Measurements from ENCODE around the gene ARID1A.

ARID1A gene

GRCh38 chr1:26784023-26784871 is 88.4 kb downstream of the ARID1A start:
- H3K9me3 ChIP-seq (ENCODE audit: control insufficient read depth, insufficient read depth, low read length), result no peaks in the 10 kb centered on the region
- H3K4me1 ChIP-seq (ENCODE audit: control insufficient read depth, insufficient read depth, low read length), result peaks cover 34% of the 10 kb centered on the region
- H3K36me3 ChIP-seq (ENCODE audit: control insufficient read depth, insufficient read depth, low read length), result peaks cover 42% of the 10 kb centered on the region
- no peak overlapping the region for H3K4me3 ChIP-seq (ENCODE audit: low read depth, low read length)
- peak overlapping the region; percentile 36 for H3K27ac ChIP-seq (ENCODE audit: low read depth, low read length)
- no peak overlapping the region for H3K9ac ChIP-seq (ENCODE audit: low read depth, low read length)
- H3K27me3 ChIP-seq (ENCODE audit: control insufficient read depth, insufficient read depth, low read length), result no peaks in the 10 kb centered on the region

GRCh38 chr1:26784886-26785285 is 89.1 kb downstream of the ARID1A start:
- no peak overlapping the region for H3K4me3 ChIP-seq (ENCODE audit: low read depth, low read length)
- no peak overlapping the region for H3K9ac ChIP-seq (ENCODE audit: low read depth, low read length)
- H3K27ac ChIP-seq (ENCODE audit: low read depth, low read length), result no peak overlapping the region
- peaks cover 36% of the 10 kb centered on the region for H3K36me3 ChIP-seq (ENCODE audit: control insufficient read depth, insufficient read depth, low read length)
- H3K9me3 ChIP-seq (ENCODE audit: control insufficient read depth, insufficient read depth, low read length), result no peaks in the 10 kb centered on the region
- H3K27me3 ChIP-seq (ENCODE audit: control insufficient read depth, insufficient read depth, low read length), result no peaks in the 10 kb centered on the region
- H3K4me1 ChIP-seq (ENCODE audit: control insufficient read depth, insufficient read depth, low read length), result peaks cover 34% of the 10 kb centered on the region

GRCh38 chr1:26785611-26786436 is 90.0 kb downstream of the ARID1A start:
- H3K4me1 ChIP-seq (ENCODE audit: control insufficient read depth, insufficient read depth, low read length), result peaks cover 34% of the 10 kb centered on the region
- H3K27ac ChIP-seq (ENCODE audit: low read depth, low read length), result peak overlapping the region; percentile 99
- no peak overlapping the region for H3K4me3 ChIP-seq (ENCODE audit: low read depth, low read length)
- H3K36me3 ChIP-seq (ENCODE audit: control insufficient read depth, insufficient read depth, low read length), result peaks cover 27% of the 10 kb centered on the region
- peak overlapping the region; percentile 21; the same call in 1 of the 2 replicates for H3K9ac ChIP-seq (ENCODE audit: low read depth, low read length)
- no peaks in the 10 kb centered on the region for H3K9me3 ChIP-seq (ENCODE audit: control insufficient read depth, insufficient read depth, low read length)
- H3K27me3 ChIP-seq (ENCODE audit: control insufficient read depth, insufficient read depth, low read length), result no peaks in the 10 kb centered on the region

DNA sequence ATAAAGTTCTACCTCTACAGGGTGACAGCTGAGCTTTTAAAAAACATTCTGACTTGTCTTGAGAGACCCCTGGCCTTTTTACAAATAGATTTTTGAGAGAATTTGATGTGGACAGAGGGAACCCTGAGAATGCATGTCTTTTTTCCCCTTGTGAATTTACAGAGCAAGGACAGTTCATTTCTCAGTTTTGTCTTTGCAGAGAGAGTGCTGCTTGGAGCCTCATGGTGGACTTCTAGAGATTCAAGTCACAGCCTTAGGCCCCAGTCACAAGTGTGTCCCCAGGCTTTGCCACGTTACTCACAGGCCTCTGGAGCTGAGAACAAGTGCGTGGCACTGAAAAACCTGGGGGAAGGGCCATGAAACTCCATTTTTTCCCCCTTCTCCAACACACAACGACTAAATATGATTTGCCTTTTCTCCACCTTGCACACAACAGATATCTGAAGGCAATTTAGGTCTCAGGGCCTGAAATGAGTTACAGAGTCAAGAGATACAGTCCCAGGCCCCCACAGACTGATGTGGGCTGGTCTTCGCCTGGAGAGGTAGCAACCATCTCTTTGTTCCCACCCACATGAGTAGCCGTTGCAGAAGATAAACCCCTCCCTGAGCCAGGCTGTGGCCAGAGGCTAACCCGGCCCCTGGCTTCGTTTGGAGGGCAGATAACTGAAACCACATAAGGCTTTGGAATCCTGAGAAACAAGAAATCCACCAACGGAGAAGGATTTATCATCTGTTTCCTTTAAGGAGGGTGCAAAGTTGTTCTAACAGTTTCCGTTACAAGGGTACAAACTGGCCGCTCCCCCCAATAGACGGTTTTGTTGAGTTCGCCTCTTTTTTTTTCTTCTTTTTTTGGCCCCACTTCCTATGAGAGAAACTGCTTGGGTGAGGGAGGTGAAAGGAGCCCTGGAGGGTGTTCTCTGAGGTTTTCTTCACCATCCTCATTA is 90.9 kb downstream of the ARID1A start:
- peaks cover 18% of the 10 kb centered on the region for H3K36me3 ChIP-seq (ENCODE audit: control insufficient read depth, insufficient read depth, low read length)
- H3K4me1 ChIP-seq (ENCODE audit: control insufficient read depth, insufficient read depth, low read length), result peaks cover 34% of the 10 kb centered on the region
- H3K9me3 ChIP-seq (ENCODE audit: control insufficient read depth, insufficient read depth, low read length), result no peaks in the 10 kb centered on the region
- H3K9ac ChIP-seq (ENCODE audit: low read depth, low read length), result peak overlapping the region; percentile 86
- peak overlapping the region; percentile 99 for H3K27ac ChIP-seq (ENCODE audit: low read depth, low read length)
- peak overlapping the region; percentile 92 for H3K4me3 ChIP-seq (ENCODE audit: low read depth, low read length)
- no peaks in the 10 kb centered on the region for H3K27me3 ChIP-seq (ENCODE audit: control insufficient read depth, insufficient read depth, low read length)

DNA sequence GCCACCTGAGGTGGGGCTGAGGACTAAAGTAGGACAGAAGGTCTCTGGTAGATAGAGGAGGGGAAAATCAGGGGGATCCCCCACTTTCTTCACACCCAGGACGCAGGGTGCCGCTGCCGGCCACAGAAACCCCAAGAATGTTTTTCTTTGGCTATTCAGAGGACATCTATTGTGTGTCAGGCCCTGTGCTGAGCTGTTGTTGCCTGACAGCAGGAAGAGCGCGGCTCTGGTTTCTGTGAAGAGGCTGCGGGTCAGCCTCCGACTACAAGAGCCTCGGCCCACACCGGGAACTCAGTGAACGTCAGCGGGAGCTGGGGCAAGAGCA is 91.5 kb downstream of the ARID1A start:
- peaks cover 34% of the 10 kb centered on the region for H3K4me1 ChIP-seq (ENCODE audit: control insufficient read depth, insufficient read depth, low read length)
- H3K9me3 ChIP-seq (ENCODE audit: control insufficient read depth, insufficient read depth, low read length), result no peaks in the 10 kb centered on the region

DNA sequence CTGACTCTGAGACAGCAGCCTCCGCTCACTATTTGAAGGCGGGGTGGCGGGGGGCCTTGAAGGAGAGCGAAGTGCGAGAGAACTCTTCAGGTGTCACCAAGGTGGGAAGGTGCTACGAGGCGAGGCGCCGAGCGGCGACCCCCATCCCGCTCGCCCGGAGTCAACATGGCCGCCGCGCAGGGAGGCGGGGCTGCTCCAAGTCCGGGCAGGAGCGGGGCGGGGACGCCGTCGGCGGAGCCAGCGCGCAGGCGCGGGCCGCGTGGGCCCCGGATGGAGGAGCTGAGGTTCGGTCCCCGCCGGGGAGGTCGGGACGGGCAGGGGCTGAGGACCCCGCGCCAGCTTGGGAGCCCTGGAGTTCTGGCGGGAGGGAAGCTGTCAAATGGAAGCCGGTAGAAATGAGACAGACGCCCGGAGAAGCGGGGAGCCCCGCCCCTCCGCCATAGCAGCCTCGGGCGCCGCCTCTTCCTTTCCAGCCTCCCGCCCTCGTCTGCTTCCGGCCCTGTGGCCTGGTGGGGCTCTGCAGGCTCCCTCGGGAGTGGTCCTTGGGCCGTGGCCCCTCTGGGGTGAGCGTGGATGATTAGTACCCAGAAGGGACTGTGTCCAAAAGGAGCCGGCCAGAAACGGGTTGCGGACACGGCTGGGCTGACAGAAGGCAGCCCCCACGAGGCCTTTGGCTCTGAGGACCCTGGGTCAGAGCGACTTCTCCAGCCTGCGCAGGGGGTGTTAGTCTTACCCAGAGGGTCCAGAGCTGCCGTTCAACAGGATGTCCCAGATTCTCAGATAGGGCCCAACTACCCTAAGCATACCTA is 92.1 kb downstream of the ARID1A start, which contains the start of gene PIGV:
Gene PIGV (plus strand): TSS at position 245 of the 809 bp plus-strand sequence. CDS start 2,866 bp downstream, outside the sequence.
- H3K4me1 ChIP-seq (ENCODE audit: control insufficient read depth, insufficient read depth, low read length), result peaks cover 34% of the 10 kb centered on the region
- no peaks in the 10 kb centered on the region for H3K9me3 ChIP-seq (ENCODE audit: control insufficient read depth, insufficient read depth, low read length)
- H3K4me3 ChIP-seq (ENCODE audit: low read depth, low read length), result peak within 1 kb of the TSS; percentile 92
- peak within 1 kb of the TSS; percentile 99 for H3K27ac ChIP-seq (ENCODE audit: low read depth, low read length)
- H3K36me3 ChIP-seq (ENCODE audit: control insufficient read depth, insufficient read depth, low read length), result peaks cover 6% of the 10 kb centered on the region
- H3K9ac ChIP-seq (ENCODE audit: low read depth, low read length), result peak within 1 kb of the TSS; percentile 86
- no peaks in the 10 kb centered on the region for H3K27me3 ChIP-seq (ENCODE audit: control insufficient read depth, insufficient read depth, low read length)

More for the DNA sequence above, 91.5 kb downstream of the ARID1A start:
- Histone ChIP-seq H3K36me3 (ENCODE audit: control insufficient read depth, insufficient read depth, low read length) (peaks cover 12% of the 10 kb centered on the region), H3K27ac (ENCODE audit: low read depth, low read length) (peak overlapping the region; percentile 99), H3K9ac (ENCODE audit: low read depth, low read length) (peak overlapping the region; percentile 86), H3K27me3 (ENCODE audit: control insufficient read depth, insufficient read depth, low read length) (no peaks in the 10 kb centered on the region), H3K4me3 (ENCODE audit: low read depth, low read length) (peak overlapping the region; percentile 92)

GRCh38 chr1:26788515-26788785 is 92.6 kb downstream of the ARID1A start:
- H3K9me3 ChIP-seq (ENCODE audit: control insufficient read depth, insufficient read depth, low read length), result no peaks in the 10 kb centered on the region
- H3K27ac ChIP-seq (ENCODE audit: low read depth, low read length), result peak overlapping the region; percentile 99
- peaks cover 30% of the 10 kb centered on the region for H3K4me1 ChIP-seq (ENCODE audit: control insufficient read depth, insufficient read depth, low read length)
- peak overlapping the region; percentile 92 for H3K4me3 ChIP-seq (ENCODE audit: low read depth, low read length)
- 0 out of 2 replicates have a peak, but pooled peaks cover under 1% of the 10 kb centered on the region for H3K36me3 ChIP-seq (ENCODE audit: control insufficient read depth, insufficient read depth, low read length)
- H3K9ac ChIP-seq (ENCODE audit: low read depth, low read length), result peak overlapping the region; percentile 86
- no peaks in the 10 kb centered on the region for H3K27me3 ChIP-seq (ENCODE audit: control insufficient read depth, insufficient read depth, low read length)

GRCh38 chr1:26788836-26789611 is 93.2 kb downstream of the ARID1A start:
- Histone ChIP-seq H3K9ac (ENCODE audit: low read depth, low read length) (peak overlapping the region; percentile 86; the same call in 1 of the 2 replicates), H3K9me3 (ENCODE audit: control insufficient read depth, insufficient read depth, low read length) (no peaks in the 10 kb centered on the region), H3K27me3 (ENCODE audit: control insufficient read depth, insufficient read depth, low read length) (no peaks in the 10 kb centered on the region), H3K36me3 (ENCODE audit: control insufficient read depth, insufficient read depth, low read length) (peaks cover 2% of the 10 kb centered on the region), H3K4me1 (ENCODE audit: control insufficient read depth, insufficient read depth, low read length) (peaks cover 26% of the 10 kb centered on the region), H3K27ac (ENCODE audit: low read depth, low read length) (peak overlapping the region; percentile 99), H3K4me3 (ENCODE audit: low read depth, low read length) (peak overlapping the region; percentile 92)

- no peak overlapping the region for H3K4me3 ChIP-seq (ENCODE audit: low read depth, low read length)
- H3K36me3 ChIP-seq (ENCODE audit: control insufficient read depth, insufficient read depth, low read length), result peaks cover 7% of the 10 kb centered on the region
- no peak overlapping the region for H3K9ac ChIP-seq (ENCODE audit: low read depth, low read length)
- H3K4me1 ChIP-seq (ENCODE audit: control insufficient read depth, insufficient read depth, low read length), result peaks cover 26% of the 10 kb centered on the region
- no peaks in the 10 kb centered on the region for H3K27me3 ChIP-seq (ENCODE audit: control insufficient read depth, insufficient read depth, low read length)
- H3K9me3 ChIP-seq (ENCODE audit: control insufficient read depth, insufficient read depth, low read length), result no peaks in the 10 kb centered on the region
- H3K27ac ChIP-seq (ENCODE audit: low read depth, low read length), result no peak overlapping the region
Measured at GRCh38 chr1:26789612-26789865, 93.7 kb downstream of the ARID1A start.
